HG03139 (cell line): ENCODE measurements around the gene SPINK8.
"Not testable (repeated sequence)": the region's sequence is repeated elsewhere in the genome, so short reads cannot be mapped to it uniquely, and the experiment has no call there.

ENCODE experiments used
- ATAC-seq: cut with Tn5 transposase; IDR thresholded peaks from one replicate; pipeline ENCODE4 v1.9.1; 2021; ENCODE audit not compliant: unreplicated experiment

Gene SPINK8

DNA sequence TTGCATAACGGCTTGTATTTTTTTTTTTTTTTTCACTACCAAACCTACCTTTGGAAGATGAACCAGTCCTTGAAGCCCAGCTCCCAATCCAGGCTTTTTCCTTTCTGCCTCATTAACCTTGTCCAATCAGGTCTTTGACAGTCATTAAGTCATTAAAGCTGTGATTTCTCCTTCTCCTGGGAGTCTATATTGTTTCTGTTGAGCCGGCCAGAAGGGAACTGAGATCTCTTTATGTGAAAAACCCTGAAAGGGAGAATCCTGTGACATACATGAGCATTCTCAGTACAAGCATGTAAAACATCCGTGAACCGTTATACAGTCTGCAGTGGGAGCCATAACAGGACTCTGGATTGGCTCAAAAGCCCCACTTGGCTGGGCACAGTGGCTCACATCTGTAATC lies 52.6 kb downstream of the SPINK8 start:
- ATAC-seq = no peak

DNA sequence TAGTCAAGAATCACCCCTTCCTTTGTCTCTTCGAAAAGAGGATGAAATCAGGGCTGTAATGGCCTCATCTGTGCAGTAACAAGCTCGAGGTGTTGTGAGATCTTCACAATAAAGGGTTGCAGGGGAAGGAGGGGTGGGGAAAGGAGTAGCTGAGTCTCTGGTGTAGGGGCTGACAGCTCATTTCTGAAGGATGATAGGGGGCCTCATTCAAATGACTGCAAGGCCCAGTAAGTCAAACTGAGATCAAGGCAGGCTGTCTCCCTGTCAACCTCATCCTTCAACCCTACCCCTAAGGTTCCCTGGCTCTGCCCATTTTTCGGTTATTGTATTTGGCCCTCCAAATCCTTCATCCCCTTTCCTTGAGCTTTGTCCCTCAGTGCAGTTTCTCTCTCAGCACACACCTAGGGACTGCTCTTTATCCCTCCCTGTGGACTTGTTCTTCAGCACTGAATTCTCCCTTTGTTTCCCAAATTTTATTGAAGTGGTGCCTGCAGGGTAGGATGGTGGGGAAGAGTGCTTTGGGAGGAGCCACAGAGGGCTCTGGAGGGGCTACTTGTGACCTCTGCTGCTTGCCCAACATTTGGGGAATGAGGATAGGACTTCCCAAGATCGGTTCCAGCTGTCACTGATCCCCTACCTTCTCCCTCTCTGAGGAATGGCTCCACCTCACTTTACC lies 54.4 kb downstream of the SPINK8 start:
- ATAC-seq = no peak

GRCh38 chr3:48276911-48277641 lies 56.4 kb downstream of the SPINK8 start:
- no peak for ATAC-seq

DNA sequence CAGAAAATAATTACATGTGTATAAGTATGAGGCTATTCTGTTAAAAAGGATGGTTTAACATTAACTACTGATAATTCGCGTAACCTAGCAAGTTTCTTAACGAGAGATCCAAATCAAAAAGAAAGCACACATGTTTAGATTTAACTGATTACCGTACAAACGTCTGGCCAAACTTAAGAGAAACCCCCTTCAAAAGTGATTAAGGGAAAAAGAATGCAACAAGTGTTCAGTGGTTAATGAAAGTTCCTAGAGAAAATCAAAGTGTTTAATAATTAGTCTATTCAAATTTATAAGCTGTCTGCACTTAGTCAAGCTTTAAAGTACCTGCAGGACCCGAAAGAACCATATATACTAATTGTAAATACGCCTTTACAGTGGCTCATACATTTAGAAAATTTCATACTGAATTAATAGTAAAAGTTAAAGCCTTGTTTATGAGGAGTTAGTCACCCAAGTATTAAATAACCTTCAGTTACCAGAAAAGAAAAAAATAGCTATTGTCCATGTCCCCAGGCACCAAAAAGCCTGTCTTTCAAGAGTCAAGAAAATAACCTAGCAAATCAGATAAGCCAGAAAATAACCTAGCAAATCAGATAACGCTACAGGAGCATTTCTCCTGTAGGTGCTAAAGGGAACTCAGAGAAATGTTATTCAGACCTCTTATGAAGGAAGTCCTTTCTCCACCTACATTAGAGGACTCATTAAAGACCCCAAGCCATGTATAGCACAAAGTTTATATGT lies 58.0 kb downstream of the SPINK8 start:
- no peak for ATAC-seq

- ATAC-seq = no peak
Measured at GRCh38 chr3:48274452-48274851, 59.0 kb downstream of the SPINK8 start.

DNA sequence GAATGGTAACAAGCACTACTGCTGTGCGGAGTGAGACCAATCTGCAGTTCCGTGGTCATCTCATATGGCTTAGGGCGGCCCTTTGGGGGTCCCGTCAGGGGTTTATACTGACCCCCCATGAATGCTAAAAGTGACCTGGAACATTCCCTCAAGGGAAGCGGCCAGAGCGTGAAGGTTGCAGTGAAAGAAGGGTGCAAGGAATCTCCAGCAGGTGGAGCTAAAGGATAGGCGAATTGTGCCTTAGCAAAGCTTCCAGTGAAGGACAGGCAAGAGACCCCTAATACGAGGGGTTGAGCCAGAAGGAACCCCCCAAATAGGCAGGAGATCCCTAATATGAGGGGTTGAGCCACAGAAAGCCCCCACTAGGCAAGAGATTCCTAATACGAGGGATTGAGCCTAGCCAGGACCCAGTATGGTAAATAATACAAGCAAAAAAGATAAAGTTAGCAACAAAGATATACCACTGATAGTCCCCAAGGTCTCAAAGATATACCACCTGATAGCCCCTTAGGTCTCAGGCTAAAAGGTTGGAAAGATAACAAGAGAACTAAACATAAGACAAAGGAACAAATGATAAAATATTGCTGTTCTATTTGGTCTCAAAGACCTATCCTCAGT lies 59.8 kb downstream of the SPINK8 start:
- no peak for ATAC-seq

DNA sequence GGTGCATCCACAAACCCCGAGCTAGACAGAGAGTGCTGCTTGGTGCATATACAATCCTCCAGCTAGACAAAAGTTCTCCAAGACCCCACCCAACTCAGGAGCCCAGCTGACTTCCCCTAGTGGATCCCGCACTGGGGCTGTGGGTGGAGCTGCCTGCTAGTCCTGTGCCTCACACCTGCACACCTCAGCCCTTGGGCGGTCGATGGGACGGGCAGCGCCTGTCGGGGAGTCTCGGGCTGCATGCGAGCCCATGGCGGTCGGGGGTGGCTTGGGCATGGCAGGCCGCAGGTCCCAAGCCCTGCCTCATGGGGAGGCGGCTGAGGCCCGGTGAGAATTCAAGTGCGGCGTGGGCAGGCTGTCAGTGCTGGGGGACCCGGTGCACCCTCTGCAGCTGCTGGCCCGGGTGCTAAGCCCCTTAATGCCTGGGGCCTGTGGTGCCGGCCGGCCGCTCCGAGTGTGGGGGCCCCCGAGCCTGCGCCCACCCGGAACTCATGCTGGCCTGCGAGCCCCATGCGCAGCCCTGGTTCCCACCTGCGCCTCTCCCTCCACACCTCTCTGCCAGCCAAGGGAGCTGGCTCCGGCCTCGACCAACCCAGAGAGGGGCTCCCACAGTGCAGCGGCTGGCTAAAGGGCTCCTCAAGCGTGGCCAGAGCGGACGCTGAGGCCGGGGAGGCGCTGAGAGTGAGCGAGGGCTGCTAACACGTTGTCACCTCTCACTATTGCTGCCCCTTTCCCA lies 61.5 kb downstream of the SPINK8 start:
- no peak for ATAC-seq

- ATAC-seq = not testable (repeated sequence)
Measured at GRCh38 chr3:48271223-48271622, 62.2 kb downstream of the SPINK8 start.

DNA sequence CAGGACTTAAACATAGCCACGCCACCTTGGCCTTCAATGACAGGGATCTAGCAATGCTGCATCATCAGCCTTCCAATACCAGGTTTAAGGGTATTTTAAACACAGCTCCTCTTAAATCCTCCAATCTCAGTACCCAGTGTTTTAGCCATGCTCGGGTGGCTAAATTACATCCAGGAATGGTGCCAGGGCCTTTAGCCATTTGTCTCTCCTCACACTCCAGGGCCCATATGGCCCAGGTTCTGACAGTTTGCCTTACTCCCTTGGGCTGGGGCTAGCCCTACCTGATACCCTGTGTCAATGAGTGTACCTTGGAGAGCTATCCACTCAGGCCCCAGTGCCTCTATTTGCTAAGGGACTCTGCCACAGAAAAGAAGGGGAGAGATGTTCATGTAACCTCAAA lies 63.2 kb downstream of the SPINK8 start:
- no peak for ATAC-seq

DNA sequence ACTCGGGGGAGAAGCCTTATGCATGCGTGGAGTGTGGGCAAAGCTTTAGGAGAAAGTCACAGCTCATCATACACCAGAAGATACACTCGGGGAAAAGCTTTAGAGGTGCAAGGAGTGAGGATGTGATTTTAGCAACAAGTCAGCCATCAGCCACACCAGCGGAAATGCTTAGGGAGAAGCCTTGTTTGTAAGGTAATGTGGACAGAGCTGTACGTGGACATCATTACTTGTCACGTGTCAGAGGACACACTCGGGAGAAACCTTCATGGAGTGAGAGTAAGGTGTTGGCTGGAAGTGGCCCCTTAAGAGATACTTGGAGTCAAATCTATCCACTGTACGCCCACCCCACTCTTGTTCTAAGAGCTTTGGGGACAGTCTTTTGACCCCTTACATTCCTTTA lies 63.9 kb downstream of the SPINK8 start:
- no peak for ATAC-seq

DNA sequence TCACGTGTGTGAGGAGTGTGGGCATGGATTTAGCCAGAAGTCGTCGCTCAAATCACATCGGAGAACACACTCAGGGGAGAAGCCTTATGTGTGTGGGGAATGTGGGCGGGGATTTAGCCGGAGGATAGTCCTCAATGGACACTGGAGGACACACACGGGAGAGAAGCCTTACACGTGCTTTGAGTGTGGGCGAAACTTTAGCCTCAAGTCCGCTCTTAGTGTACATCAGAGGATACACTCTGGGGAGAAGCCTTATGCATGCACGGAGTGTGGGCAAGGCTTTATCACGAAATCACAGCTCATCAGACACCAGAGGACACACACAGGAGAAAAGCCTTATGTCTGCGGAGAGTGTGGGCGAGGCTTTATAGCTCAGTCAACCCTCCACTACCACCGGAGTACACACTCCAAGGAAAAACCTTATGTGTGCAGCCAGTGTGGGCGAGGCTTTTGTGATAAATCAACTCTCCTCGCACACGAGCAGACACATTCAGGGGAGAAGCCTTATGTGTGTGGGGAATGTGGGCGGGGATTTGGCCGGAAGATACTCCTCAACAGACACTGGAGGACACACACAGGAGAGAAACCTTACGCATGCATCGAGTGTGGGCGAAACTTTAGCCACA lies 64.4 kb downstream of the SPINK8 start:
- no peak for ATAC-seq

- ATAC-seq = no peak
Measured at GRCh38 chr3:48268381-48268935, 65.0 kb downstream of the SPINK8 start.

- ATAC-seq = no peak
Measured at GRCh38 chr3:48267782-48268181, 65.7 kb downstream of the SPINK8 start.

GRCh38 chr3:48258530-48258929 lies 74.9 kb downstream of the SPINK8 start:
- no peak for ATAC-seq
